Measurements from ENCODE around the gene PTP4A2. TPM values are rescaled to one million over a fixed set of nuclear protein-coding genes. Genes with fewer than 3 reads are reported as not detected.

Gene PTP4A2
- total RNA-seq, 6 experiments from 2014 or later = 258 to 353 (median 305) TPM

- Mint-ChIP-seq H3K27ac (no peak overlapping the region), H3K4me3 (no peak overlapping the region), H3K9me3 (no peaks in the 10 kb centered on the region), H3K4me1 (ENCODE audit: low read depth) (no peaks in the 10 kb centered on the region), H3K27me3 (ENCODE audit: insufficient read depth) (peaks cover 4% of the 10 kb centered on the region), H3K36me3 (ENCODE audit: low read depth) (no peaks in the 10 kb centered on the region)
- no peak for DNase-seq
- no peak for TF ChIP-seq CTCF (IDR thresholded peaks at IDR 0.05)
Measured at GRCh38 chr1:31970873-31971272, 32.7 kb upstream of the PTP4A2 start.

GRCh38 chr1:31961536-31961935 is 23.4 kb upstream of the PTP4A2 start:
- H3K4me3 Mint-ChIP-seq = no peak overlapping the region
- H3K9me3 Mint-ChIP-seq = no peaks in the 10 kb centered on the region
- peaks cover 33% of the 10 kb centered on the region for H3K4me1 Mint-ChIP-seq (ENCODE audit: low read depth)
- no peaks in the 10 kb centered on the region for H3K36me3 Mint-ChIP-seq (ENCODE audit: low read depth)
- DNase-seq = no peak
- TF ChIP-seq CTCF (IDR thresholded peaks at IDR 0.05) = no peak
- no peak overlapping the region for H3K27ac Mint-ChIP-seq
- no peaks in the 10 kb centered on the region for H3K27me3 Mint-ChIP-seq (ENCODE audit: insufficient read depth)

- no peak overlapping the region for H3K4me3 Mint-ChIP-seq
- H3K9me3 Mint-ChIP-seq = no peaks in the 10 kb centered on the region
- no peak overlapping the region for H3K27ac Mint-ChIP-seq
- TF ChIP-seq CTCF (IDR thresholded peaks at IDR 0.05) = no peak
- peaks cover 51% of the 10 kb centered on the region for H3K4me1 Mint-ChIP-seq (ENCODE audit: low read depth)
- H3K36me3 Mint-ChIP-seq (ENCODE audit: low read depth) = no peaks in the 10 kb centered on the region
- no peak for DNase-seq
- H3K27me3 Mint-ChIP-seq (ENCODE audit: insufficient read depth) = no peaks in the 10 kb centered on the region
Measured at GRCh38 chr1:31959521-31960340, 21.6 kb upstream of the PTP4A2 start.

- no peak for DNase-seq
- TF ChIP-seq CTCF (IDR thresholded peaks at IDR 0.05) = no peak
- peaks cover 2% of the 10 kb centered on the region for H3K27me3 Mint-ChIP-seq (ENCODE audit: insufficient read depth)
- H3K9me3 Mint-ChIP-seq = no peaks in the 10 kb centered on the region
- H3K4me3 Mint-ChIP-seq = 0 out of 2 replicates have a peak overlapping the region, but pooled peaks have one; percentile 1
- peak overlapping the region; percentile 99 for H3K27ac Mint-ChIP-seq
- no peaks in the 10 kb centered on the region for H3K36me3 Mint-ChIP-seq (ENCODE audit: low read depth)
- H3K4me1 Mint-ChIP-seq (ENCODE audit: low read depth) = peaks cover 52% of the 10 kb centered on the region
Measured at GRCh38 chr1:31957701-31958674, 19.8 kb upstream of the PTP4A2 start.

- peak; percentile 99 for DNase-seq
- Mint-ChIP-seq H3K36me3 (ENCODE audit: low read depth) (no peaks in the 10 kb centered on the region), H3K27ac (peak overlapping the region; percentile 99), H3K4me1 (ENCODE audit: low read depth) (peaks cover 54% of the 10 kb centered on the region), H3K9me3 (no peaks in the 10 kb centered on the region), H3K4me3 (peak overlapping the region; percentile 79), H3K27me3 (ENCODE audit: insufficient read depth) (peaks cover 2% of the 10 kb centered on the region)
- peak; percentile 70 for TF ChIP-seq CTCF (IDR thresholded peaks at IDR 0.05)
Measured at GRCh38 chr1:31955917-31956736, 18.0 kb upstream of the PTP4A2 start.
